Upper lobe of right lung (tissue), 1 donor: Measurements from ENCODE around the gene NLRP7. TPM values are rescaled to one million over a fixed set of nuclear protein-coding genes. Genes with fewer than 3 reads are reported as not detected.

Source experiments
- ATAC-seq: fragments of 200-7000 bp; cut with Tn5 transposase; one replicate; pipeline ENCODE4 v1.9.1; 2020; ENCODE audit warnings: mild to moderate bottlenecking, moderate library complexity
- DNase-seq: peaks from one replicate; pipeline ENCODE4 v3.0.0-alpha.2; 2020
- H3K27ac ChIP-seq: fragments of 200-600 bp; one replicate; pipeline ENCODE4 v1.8.0; 2022
- H3K27me3 ChIP-seq: fragments of 200-600 bp; one replicate; pipeline ENCODE4 v1.8.0; 2022; ENCODE audit warnings: mild to moderate bottlenecking
- H3K36me3 ChIP-seq: fragments of 200-600 bp; one replicate; pipeline ENCODE4 v1.8.0; 2022
- H3K4me1 ChIP-seq: fragments of 200-600 bp; one replicate; pipeline ENCODE4 v1.8.0; 2022
- H3K4me3 ChIP-seq: fragments of 200-600 bp; one replicate; pipeline ENCODE4 v1.8.0; 2022; ENCODE audit warnings: mild to moderate bottlenecking
- H3K9me3 ChIP-seq: fragments of 200-600 bp; one replicate; pipeline ENCODE4 v1.8.0; 2022
- intact Hi-C: fragments of 100-400 bp; cut with DNase I; formaldehyde crosslinking; loops from one replicate; pipeline ENCODE4 v1.11.0; 2022
- total RNA-seq: library from RNA; stranded (reverse); fragmentation: NEBNext Ultra II Directional; extraction: Animal tissue kit (Norgen Biotek cat#: 25700); gene quantifications from one replicate; pipeline ENCODE4 v1.2.1, GENCODE V29; 2021
- TF ChIP-seq, protein P1 (sequence below): fragments of 200-600 bp; IDR thresholded peaks from one replicate; pipeline ENCODE4 v1.8.0; 2022; ENCODE audit warnings: antibody characterized with exemption
- donor health status: DM: no; HTN: yes; CAD: no; lungs with severe emphysema.

The NLRP7 gene
- total RNA-seq, 1 donor from 2014 or later = not detected

- intact Hi-C loops = no loop called here
- ATAC-seq = no peak
- Histone ChIP-seq H3K27ac (no peak overlapping the region), H3K4me3 (no peak overlapping the region), H3K36me3 (no peaks in the 10 kb centered on the region), H3K9me3 (no peaks in the 10 kb centered on the region), H3K27me3 (no peaks in the 10 kb centered on the region), H3K4me1 (no peaks in the 10 kb centered on the region)
- peak; percentile 18 for DNase-seq
- TF ChIP-seq, protein P1, sequence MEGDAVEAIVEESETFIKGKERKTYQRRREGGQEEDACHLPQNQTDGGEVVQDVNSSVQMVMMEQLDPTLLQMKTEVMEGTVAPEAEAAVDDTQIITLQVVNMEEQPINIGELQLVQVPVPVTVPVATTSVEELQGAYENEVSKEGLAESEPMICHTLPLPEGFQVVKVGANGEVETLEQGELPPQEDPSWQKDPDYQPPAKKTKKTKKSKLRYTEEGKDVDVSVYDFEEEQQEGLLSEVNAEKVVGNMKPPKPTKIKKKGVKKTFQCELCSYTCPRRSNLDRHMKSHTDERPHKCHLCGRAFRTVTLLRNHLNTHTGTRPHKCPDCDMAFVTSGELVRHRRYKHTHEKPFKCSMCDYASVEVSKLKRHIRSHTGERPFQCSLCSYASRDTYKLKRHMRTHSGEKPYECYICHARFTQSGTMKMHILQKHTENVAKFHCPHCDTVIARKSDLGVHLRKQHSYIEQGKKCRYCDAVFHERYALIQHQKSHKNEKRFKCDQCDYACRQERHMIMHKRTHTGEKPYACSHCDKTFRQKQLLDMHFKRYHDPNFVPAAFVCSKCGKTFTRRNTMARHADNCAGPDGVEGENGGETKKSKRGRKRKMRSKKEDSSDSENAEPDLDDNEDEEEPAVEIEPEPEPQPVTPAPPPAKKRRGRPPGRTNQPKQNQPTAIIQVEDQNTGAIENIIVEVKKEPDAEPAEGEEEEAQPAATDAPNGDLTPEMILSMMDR = no peak
These were observed 53.9 kb downstream of the NLRP7 start for GRCh38 chr19:54893406-54893805.

GRCh38 chr19:54889566-54889965 lies 57.8 kb downstream of the NLRP7 start:
- H3K4me3 ChIP-seq = no peak overlapping the region
- no peaks in the 10 kb centered on the region for H3K9me3 ChIP-seq
- no peak overlapping the region for H3K27ac ChIP-seq
- ATAC-seq (no peak), DNase-seq (peak; percentile 25)
- intact Hi-C loops = no loop called here
- H3K36me3 ChIP-seq = no peaks in the 10 kb centered on the region
- no peaks in the 10 kb centered on the region for H3K4me1 ChIP-seq
- H3K27me3 ChIP-seq = peaks cover 3% of the 10 kb centered on the region
- TF ChIP-seq, protein P1 = no peak

GRCh38 chr19:54888239-54888638 lies 59.1 kb downstream of the NLRP7 start:
- TF ChIP-seq, protein P1 = no peak
- no peak overlapping the region for H3K27ac ChIP-seq
- peaks cover 3% of the 10 kb centered on the region for H3K27me3 ChIP-seq
- no peaks in the 10 kb centered on the region for H3K4me1 ChIP-seq
- no peaks in the 10 kb centered on the region for H3K36me3 ChIP-seq
- intact Hi-C loops = no loop called here
- DNase-seq (peak; percentile 18), ATAC-seq (peak; percentile 23)
- no peak overlapping the region for H3K4me3 ChIP-seq
- H3K9me3 ChIP-seq = no peaks in the 10 kb centered on the region

- no peaks in the 10 kb centered on the region for H3K36me3 ChIP-seq
- DNase-seq (no peak), ATAC-seq (no peak)
- no peaks in the 10 kb centered on the region for H3K4me1 ChIP-seq
- intact Hi-C loops = no loop called here
- TF ChIP-seq, protein P1 = no peak
- H3K9me3 ChIP-seq = no peaks in the 10 kb centered on the region
- peaks cover 14% of the 10 kb centered on the region for H3K27me3 ChIP-seq
- H3K27ac ChIP-seq = no peak overlapping the region
- no peak overlapping the region for H3K4me3 ChIP-seq
These were observed 64.1 kb downstream of the NLRP7 start for GRCh38 chr19:54883228-54883627.

- ATAC-seq (peak; percentile 13), DNase-seq (no peak)
- Histone ChIP-seq H3K9me3 (no peaks in the 10 kb centered on the region), H3K27me3 (peaks cover 14% of the 10 kb centered on the region), H3K4me1 (no peaks in the 10 kb centered on the region), H3K4me3 (no peak overlapping the region), H3K36me3 (no peaks in the 10 kb centered on the region), H3K27ac (no peak overlapping the region)
- TF ChIP-seq, protein P1 = no peak
- intact Hi-C loops = no loop called here
These were observed 64.6 kb downstream of the NLRP7 start for GRCh38 chr19:54882758-54883157.

DNA sequence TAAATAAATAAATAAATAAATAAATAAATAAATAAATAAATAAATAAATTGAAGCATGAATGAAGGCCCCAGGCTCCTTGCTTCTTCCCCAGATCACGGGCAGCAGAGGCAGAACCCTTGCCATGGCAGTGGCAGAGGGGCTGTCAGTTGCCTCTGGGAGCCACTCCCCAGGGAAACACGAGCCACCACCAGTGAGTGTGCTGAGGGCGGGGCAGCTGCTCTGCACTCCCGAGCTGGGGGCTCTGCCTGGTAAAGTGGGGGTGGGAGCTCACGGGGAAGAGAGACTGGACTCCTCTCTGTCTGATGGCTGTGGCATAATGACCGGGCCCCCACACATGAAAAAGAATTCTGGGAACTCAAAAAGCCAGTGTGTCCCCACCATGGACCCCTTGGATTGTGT lies 65.4 kb downstream of the NLRP7 start:
- Histone ChIP-seq H3K27me3 (peaks cover 14% of the 10 kb centered on the region), H3K9me3 (no peaks in the 10 kb centered on the region), H3K4me3 (no peak overlapping the region), H3K4me1 (no peaks in the 10 kb centered on the region), H3K36me3 (no peaks in the 10 kb centered on the region), H3K27ac (no peak overlapping the region)
- TF ChIP-seq, protein P1 = no peak
- no peak for ATAC-seq
- no peak for DNase-seq
- intact Hi-C loops = no loop called here
